Fibroblast of pulmonary artery (primary cell): ENCODE measurements around the gene TNIK.

Experiments used
- DNase-seq: peaks from one replicate; pipeline ENCODE4 v3.0.0-alpha.2; 2010; ENCODE audit warnings: low read depth
- H3K4me3 ChIP-seq: replicated peaks from 2 replicates; pipeline ENCODE4 v1.5.1; 2011; ENCODE audit warnings: low read depth, mild to moderate bottlenecking, control low read depth, low read length, moderate library complexity
- TF ChIP-seq, protein P1 (sequence below): IDR thresholded peaks from 2 replicates; pipeline ENCODE4 v1.5.1; 2011; ENCODE audit warnings: mild to moderate bottlenecking, control low read depth, low read length, inconsistent platforms; ENCODE audit errors: missing control alignments

TNIK gene

DNA sequence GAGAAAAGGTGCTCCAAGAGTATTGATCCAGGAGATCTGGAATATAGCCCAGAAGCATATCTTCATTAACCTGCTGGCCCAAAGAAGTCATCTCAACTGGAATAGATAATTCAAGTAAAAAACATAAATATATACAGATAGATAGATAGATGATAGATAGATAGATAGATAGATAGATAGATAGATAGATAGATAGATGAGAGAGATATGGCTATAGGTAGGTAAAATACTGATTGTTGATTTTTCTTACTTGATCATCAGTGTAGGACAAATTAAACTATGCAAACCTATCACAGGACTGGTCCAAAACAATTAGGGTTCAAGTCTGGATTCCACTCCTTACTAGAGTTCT, 83.6 kb downstream of the TNIK start:
- TF ChIP-seq, protein P1, sequence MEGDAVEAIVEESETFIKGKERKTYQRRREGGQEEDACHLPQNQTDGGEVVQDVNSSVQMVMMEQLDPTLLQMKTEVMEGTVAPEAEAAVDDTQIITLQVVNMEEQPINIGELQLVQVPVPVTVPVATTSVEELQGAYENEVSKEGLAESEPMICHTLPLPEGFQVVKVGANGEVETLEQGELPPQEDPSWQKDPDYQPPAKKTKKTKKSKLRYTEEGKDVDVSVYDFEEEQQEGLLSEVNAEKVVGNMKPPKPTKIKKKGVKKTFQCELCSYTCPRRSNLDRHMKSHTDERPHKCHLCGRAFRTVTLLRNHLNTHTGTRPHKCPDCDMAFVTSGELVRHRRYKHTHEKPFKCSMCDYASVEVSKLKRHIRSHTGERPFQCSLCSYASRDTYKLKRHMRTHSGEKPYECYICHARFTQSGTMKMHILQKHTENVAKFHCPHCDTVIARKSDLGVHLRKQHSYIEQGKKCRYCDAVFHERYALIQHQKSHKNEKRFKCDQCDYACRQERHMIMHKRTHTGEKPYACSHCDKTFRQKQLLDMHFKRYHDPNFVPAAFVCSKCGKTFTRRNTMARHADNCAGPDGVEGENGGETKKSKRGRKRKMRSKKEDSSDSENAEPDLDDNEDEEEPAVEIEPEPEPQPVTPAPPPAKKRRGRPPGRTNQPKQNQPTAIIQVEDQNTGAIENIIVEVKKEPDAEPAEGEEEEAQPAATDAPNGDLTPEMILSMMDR: no peak
- DNase-seq: no peak
- H3K4me3 ChIP-seq: no peak overlapping the region

DNA sequence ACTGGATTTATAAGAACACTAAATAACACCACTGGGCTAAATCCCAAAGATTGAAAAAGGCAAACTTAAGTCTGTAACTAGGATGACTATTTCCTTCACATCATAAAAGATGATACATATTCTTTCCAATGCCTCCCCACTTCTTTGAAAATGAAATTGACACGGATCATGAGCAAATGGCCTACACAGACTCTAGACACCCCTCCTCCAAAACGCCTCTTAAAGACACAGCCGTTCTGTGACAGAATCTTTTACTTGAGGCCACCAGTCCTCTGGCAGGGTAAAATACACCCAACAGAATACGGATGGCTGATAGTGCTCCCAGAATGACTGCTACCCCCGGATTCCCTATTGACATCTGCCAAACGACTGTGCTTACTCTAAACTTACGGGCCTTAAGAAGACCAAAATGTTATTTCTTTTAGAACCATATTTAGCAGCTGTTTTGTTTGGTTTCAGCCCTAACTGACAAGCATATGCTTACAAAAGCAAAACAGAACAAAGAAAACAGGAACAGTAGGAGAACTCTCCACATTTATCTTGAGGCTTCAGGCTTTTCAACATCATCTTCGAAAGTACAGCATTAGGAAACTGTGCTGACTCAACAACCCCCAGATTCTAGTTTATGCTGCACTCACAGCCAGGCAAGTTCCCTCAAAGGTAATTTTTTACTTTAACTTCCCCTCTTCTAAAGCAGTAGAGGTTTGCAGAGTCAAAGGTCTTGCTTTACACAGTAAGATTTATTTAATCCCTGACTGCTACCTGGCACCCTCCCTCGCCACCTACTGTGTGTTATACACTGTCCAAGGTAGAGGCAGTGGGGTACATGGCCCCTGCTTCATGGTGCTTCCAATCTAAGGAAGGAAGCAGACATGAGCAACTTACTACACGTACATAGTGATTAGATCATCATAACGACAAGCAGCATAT, 84.3 kb downstream of the TNIK start:
- peak; percentile 84 for DNase-seq
- TF ChIP-seq, protein P1: no peak

DNA sequence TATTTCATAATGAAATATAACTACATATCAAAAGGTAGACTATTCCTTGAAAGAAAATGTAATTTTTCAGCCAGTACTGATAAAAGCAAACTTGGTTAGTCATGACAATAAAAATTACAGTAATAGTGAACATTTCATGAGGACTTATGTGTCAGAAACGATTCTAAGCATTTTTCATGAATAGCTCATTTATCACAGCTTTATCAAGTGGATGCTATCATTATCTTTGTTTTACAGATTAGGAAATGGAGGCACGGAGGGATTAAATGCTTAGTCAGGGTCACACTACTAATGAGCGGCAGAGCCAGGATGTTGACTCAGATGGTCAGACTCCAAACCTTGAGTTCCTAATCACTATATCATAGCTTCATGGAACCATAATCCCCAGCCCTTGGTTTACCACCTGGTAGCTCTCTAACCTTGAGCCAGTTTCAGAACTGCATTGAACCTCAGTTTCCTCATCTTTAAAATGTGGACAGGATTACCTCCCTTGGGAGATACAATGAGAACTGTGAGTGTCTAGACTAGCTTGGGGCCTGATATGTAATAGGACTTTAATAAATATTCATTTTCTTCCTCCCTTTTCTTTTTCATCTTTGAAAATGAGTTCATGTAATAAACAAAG, 85.4 kb downstream of the TNIK start:
- TF ChIP-seq, protein P1: no peak
- peak; percentile 71 for DNase-seq
- H3K4me3 ChIP-seq: no peak overlapping the region

More for the DNA sequence above, 84.3 kb downstream of the TNIK start:
- H3K4me3 ChIP-seq: peak overlapping the region; percentile 24

DNA sequence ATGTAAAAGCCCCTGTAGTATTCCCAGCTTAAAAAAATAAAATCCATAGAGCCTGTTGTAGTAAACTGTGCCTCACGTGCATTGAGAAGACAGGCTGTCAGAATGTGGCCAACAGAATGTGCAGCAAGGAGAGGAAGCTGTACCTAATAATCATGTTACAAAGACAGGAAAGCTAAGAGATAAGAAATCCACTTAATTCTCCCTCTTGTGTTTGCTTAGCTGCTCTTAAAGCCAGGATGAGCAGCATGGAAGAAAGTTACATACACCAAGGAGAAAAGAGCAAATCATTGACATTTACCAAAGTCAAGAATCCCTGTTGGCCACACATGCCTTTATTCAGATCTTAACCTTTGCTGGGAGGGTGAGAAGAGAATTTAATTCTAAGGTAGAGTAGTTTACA, 85.9 kb downstream of the TNIK start:
- H3K4me3 ChIP-seq: no peak overlapping the region
- peak; percentile 59 for DNase-seq
- TF ChIP-seq, protein P1: peak; percentile 5

DNA sequence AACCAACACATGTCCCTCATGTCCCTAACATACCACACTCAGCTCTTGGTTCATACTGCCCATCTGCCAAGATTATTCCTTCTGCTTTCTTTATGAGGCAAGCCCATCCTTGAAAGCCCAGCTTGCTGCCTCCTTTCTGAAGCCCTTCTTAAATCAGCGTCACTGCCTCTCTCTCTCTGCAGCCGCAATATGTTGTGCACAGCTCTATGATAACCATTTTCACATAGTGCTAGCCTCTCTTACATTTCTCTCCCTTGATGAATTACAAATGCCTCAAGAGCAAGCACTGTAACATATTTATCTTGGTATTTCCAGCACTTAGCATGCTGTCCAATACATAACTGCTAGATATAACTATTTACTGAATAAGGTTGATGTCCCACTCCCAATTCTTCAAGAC, 86.5 kb downstream of the TNIK start:
- TF ChIP-seq, protein P1: no peak
- peak; percentile 29 for DNase-seq
- H3K4me3 ChIP-seq: no peak overlapping the region

DNA sequence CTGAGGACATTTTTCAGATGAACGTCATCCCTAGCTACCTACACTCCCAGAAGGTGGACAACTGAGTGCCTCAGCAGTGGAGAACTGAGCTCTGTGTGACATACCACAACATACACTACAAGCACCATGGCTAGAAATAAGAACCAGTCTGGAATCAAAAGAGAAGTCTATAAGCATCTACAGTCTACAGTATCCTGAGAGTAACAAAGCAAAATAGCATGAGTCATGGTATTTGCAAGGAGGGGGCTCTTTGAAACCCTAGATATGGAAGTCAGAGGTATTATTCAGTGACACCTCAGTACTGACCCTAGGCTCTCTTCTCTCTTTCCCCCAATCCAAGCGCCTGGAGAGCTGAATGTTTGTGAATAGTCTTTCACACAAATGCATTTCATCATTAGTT, 87.5 kb downstream of the TNIK start:
- TF ChIP-seq, protein P1: no peak
- no peak for DNase-seq
- H3K4me3 ChIP-seq: no peak overlapping the region

DNA sequence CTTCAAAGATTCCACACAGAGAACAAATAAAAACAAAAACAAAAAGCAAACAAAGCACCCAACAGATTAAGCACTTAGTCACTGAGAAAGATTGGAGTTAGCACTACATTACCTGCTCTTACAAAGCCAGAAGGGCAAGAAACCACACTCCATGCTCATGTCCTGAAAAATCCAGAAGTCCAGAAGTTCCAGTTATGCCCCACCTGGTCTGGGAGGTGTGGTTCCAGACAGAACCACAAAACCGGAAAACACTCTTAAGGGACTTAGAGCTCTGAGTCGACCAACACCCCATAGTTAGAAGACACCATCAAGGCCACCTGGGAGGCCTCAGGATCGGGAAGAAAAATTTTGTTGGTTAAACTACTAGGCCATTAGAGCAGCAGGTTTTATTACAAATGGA, 88.9 kb downstream of the TNIK start:
- TF ChIP-seq, protein P1: no peak
- H3K4me3 ChIP-seq: no peak overlapping the region
- no peak for DNase-seq
